HEK293 (cell line): ENCODE data around the gene RPS21.
A peak's percentile ranks its signal among the peaks of the same experiment; 100 is the strongest.

Experiments
- ATF2 ChIP-seq: fragments of 450-650 bp; formaldehyde crosslinking; IDR thresholded peaks from 2 replicates; pipeline ENCODE4 v1.5.1; 2016; ENCODE audit warnings: missing biosample characterization, missing genetic modification characterization, low read depth
- CTCF ChIP-seq: fragments of 450-650 bp; formaldehyde crosslinking; IDR thresholded peaks from 2 replicates; pipeline ENCODE4 v1.5.1; 2016; ENCODE audit warnings: missing biosample characterization, missing genetic modification characterization
- GFI1B ChIP-seq: fragments of 450-650 bp; formaldehyde crosslinking; IDR thresholded peaks from 2 replicates; pipeline ENCODE4 v1.5.1; 2016; ENCODE audit warnings: missing biosample characterization, missing genetic modification characterization
- GLI4 ChIP-seq: fragments of 450-650 bp; formaldehyde crosslinking; IDR thresholded peaks from 2 replicates; pipeline ENCODE4 v1.5.1; 2016; ENCODE audit warnings: missing biosample characterization, missing genetic modification characterization
- HOXA7 ChIP-seq: sonication (generic); formaldehyde crosslinking; IDR thresholded peaks from 2 replicates; pipeline ENCODE4 v1.8.1; 2022; ENCODE audit warnings: missing genetic modification reagents, borderline replicate concordance
- IKZF3 ChIP-seq: fragments of 450-650 bp; IDR thresholded peaks from 2 replicates; pipeline ENCODE4 v1.5.0; 2018; ENCODE audit warnings: missing biosample characterization, mild to moderate bottlenecking, missing genetic modification characterization, moderate library complexity
- MZF1 ChIP-seq: fragments of 450-650 bp; formaldehyde crosslinking; IDR thresholded peaks from 2 replicates; pipeline ENCODE4 v1.5.1; 2017; ENCODE audit warnings: missing biosample characterization, missing genetic modification characterization, borderline replicate concordance
- PBX3 ChIP-seq: sonication (generic); formaldehyde crosslinking; IDR thresholded peaks from 2 replicates; pipeline ENCODE4 v1.8.1; 2022; ENCODE audit warnings: mild to moderate bottlenecking, moderate library complexity, missing genetic modification reagents
- RBAK ChIP-seq: fragments of 450-650 bp; formaldehyde crosslinking; IDR thresholded peaks from 2 replicates; pipeline ENCODE4 v1.5.1; 2016; ENCODE audit warnings: missing biosample characterization, missing genetic modification characterization
- ZFP3 ChIP-seq: fragments of 450-650 bp; formaldehyde crosslinking; IDR thresholded peaks from 2 replicates; pipeline ENCODE4 v1.5.1; 2016; ENCODE audit warnings: low read depth, missing biosample characterization, missing genetic modification characterization
- ZNF121 ChIP-seq: fragments of 450-650 bp; formaldehyde crosslinking; IDR thresholded peaks from 2 replicates; pipeline ENCODE4 v1.5.1; 2016; ENCODE audit warnings: missing biosample characterization, missing genetic modification characterization
- ZNF148 ChIP-seq: fragments of 450-650 bp; formaldehyde crosslinking; IDR thresholded peaks from 2 replicates; pipeline ENCODE4 v1.5.0; 2017; ENCODE audit warnings: missing biosample characterization, missing genetic modification characterization, borderline replicate concordance
- ZNF23 ChIP-seq: fragments of 450-650 bp; formaldehyde crosslinking; IDR thresholded peaks from 2 replicates; pipeline ENCODE4 v1.5.1; 2016; ENCODE audit warnings: missing biosample characterization, missing genetic modification characterization, borderline replicate concordance
- ZNF335 ChIP-seq: fragments of 450-650 bp; formaldehyde crosslinking; conservative IDR thresholded peaks from 2 replicates; pipeline ENCODE4 v1.5.1; 2016; ENCODE audit warnings: missing biosample characterization, missing genetic modification characterization

GRCh38 chr20:62350098-62350628, 36.7 kb upstream of the RPS21 start:
- no peak for TF ChIP-seq CTCF (tag by site-specific recombination)
- peak; percentile 100 for TF ChIP-seq ZNF121 (tag by site-specific recombination)
- TF ChIP-seq HOXA7: no peak
- TF ChIP-seq ZNF23: no peak
- no peak for TF ChIP-seq GFI1B (tag by site-specific recombination)
- no peak for TF ChIP-seq MZF1 (tag by site-specific recombination)
- no peak for TF ChIP-seq ATF2 (tag by site-specific recombination)
- TF ChIP-seq GLI4 (tag by site-specific recombination): no peak
- peak; percentile 21; the same call in 1 of the 2 replicates for TF ChIP-seq IKZF3 (tag by site-specific recombination)
- TF ChIP-seq ZNF335: no peak
- TF ChIP-seq PBX3 (CRISPR knock-in tag): no peak
- TF ChIP-seq RBAK: no peak
- TF ChIP-seq ZNF148: no peak
- TF ChIP-seq ZFP3 (tag by site-specific recombination): no peak
